Panc1 (cell line): ENCODE measurements around the gene PLEKHG1. TPM values are rescaled to one million over a fixed set of nuclear protein-coding genes. Genes with fewer than 3 reads are reported as not detected.

Experiments
- ATAC-seq: fragments of 200-7000 bp; cut with Tn5 transposase; 2 replicates; pipeline ENCODE4 v1.9.1; 2020; ENCODE audit warnings: mild to moderate bottlenecking, moderate library complexity
- BruUV-seq: library from RNA; stranded (reverse); fragments of 400-500 nt; replicated peaks from 2 replicates; lab custom pipeline; 2021; lab: Mats Ljungman, UMichigan
- CTCF ChIA-PET: fragments of 300-600 bp; sonication (Branson Sonifier 250); formaldehyde crosslinking; loops from one replicate; lab custom pipeline; 2022; ENCODE audit warnings: antibody characterized with exemption; lab: Charles Lee
- POLR2A ChIA-PET: fragments of 300-600 bp; sonication (Branson Sonifier 250); formaldehyde crosslinking; loops from one replicate; lab custom pipeline; 2022; ENCODE audit warnings: antibody characterized with exemption; lab: Charles Lee
- DNase-seq: peaks from one replicate; pipeline ENCODE4 v3.0.0-alpha.2; 2010; ENCODE audit warnings: low read depth, low spot score
- H3K27ac ChIP-seq: 2 replicates; pipeline ENCODE4 v1.5.1; 2011; ENCODE audit warnings: mild to moderate bottlenecking, low read length, inconsistent platforms
- H3K27me3 ChIP-seq: fragments of 200-500 bp; sonication (Bioruptor generic); 2 replicates; pipeline ENCODE4 v1.6.0; 2014; ENCODE audit warnings: low read length, inconsistent platforms; ENCODE audit not compliant: control insufficient read depth, insufficient read depth
- H3K36me3 ChIP-seq: fragments of 200-500 bp; sonication (Bioruptor generic); 2 replicates; pipeline ENCODE4 v1.5.1; 2014; ENCODE audit warnings: inconsistent platforms, mild to moderate bottlenecking, low read length, moderate library complexity; ENCODE audit not compliant: control insufficient read depth, insufficient read depth
- H3K4me1 ChIP-seq: 2 replicates; pipeline ENCODE4 v1.5.1; 2011; ENCODE audit warnings: inconsistent platforms, mild to moderate bottlenecking, low read length, moderate library complexity; ENCODE audit not compliant: control insufficient read depth, insufficient read depth
- H3K4me3 ChIP-seq, 2 experiments: 2 replicates each; pipeline ENCODE4 v1.5.1; 2011 to 2012; ENCODE audit warnings: low read depth in 2 of 2, low read length in 2 of 2, mild to moderate bottlenecking in 2 of 2, inconsistent platforms in 1 of 2, moderate library complexity in 1 of 2
- H3K9me3 ChIP-seq: fragments of 200-500 bp; sonication (Bioruptor generic); 2 replicates; pipeline ENCODE4 v1.5.1; 2014; ENCODE audit warnings: low read depth, mild to moderate bottlenecking, inconsistent platforms, low read length, moderate library complexity; ENCODE audit not compliant: control insufficient read depth, insufficient read depth
- POLR2AphosphoS5 ChIP-seq: IDR thresholded peaks from 2 replicates; pipeline ENCODE4 v1.6.1; 2012; ENCODE audit warnings: mild to moderate bottlenecking, low read depth, low read length, moderate library complexity
- REST ChIP-seq, 2 experiments: IDR thresholded peaks; 2 replicates each; pipeline ENCODE4 v1.6.1; 2011 to 2012; ENCODE audit warnings: low read depth in 2 of 2, control low read depth in 1 of 2, low read length in 1 of 2, mild to moderate bottlenecking in 1 of 2, moderate library complexity in 1 of 2; ENCODE audit not compliant: insufficient read depth in 1 of 2
- SIN3A ChIP-seq: IDR thresholded peaks from 2 replicates; pipeline ENCODE4 v1.6.1; 2012; ENCODE audit warnings: low read depth, mild to moderate bottlenecking, low read length, moderate library complexity, borderline replicate concordance; ENCODE audit not compliant: insufficient read depth
- TCF7L2 ChIP-seq: IDR thresholded peaks from 2 replicates; pipeline ENCODE4 v1.6.1; 2011; ENCODE audit warnings: mild to moderate bottlenecking, low read depth, low read length, inconsistent platforms
- in situ Hi-C: cut with HindIII; loops from 2 replicates; pipeline ENCODE4 v1.10.0; 2016; ENCODE audit warnings: low sequenced_read_pairs, low pct_unique_long_range_greater_than_20kb
- intact Hi-C: fragments of 100-400 bp; cut with micrococcal nuclease; formaldehyde crosslinking; loops from one replicate; pipeline ENCODE4 v1.10.0; 2022; ENCODE audit not compliant: unreplicated experiment
- total RNA-seq: library from RNA; stranded (reverse); gene quantifications from one replicate; pipeline ENCODE4 v1.2.1, GENCODE V29; 2021; ENCODE audit not compliant: unreplicated experiment
- TF ChIP-seq, protein P1 (sequence below): fragments of 450-650 bp; IDR thresholded peaks from 2 replicates; pipeline ENCODE4 v1.5.1; 2017; ENCODE audit warnings: mild to moderate bottlenecking

PLEKHG1 gene
- total RNA-seq, 1 experiment from 2014 or later = 4.0 TPM

GRCh38 chr6:150637266-150637665 lies 37.6 kb downstream of the PLEKHG1 start:
- Histone ChIP-seq H3K36me3 (no peaks in the 10 kb centered on the region), H3K4me3 (no peak overlapping the region), H3K27ac (no peak overlapping the region), H3K4me1 (no peaks in the 10 kb centered on the region), H3K27me3 (peaks cover 8% of the 10 kb centered on the region), H3K9me3 (no peaks in the 10 kb centered on the region)
- no peak for DNase-seq
- intact Hi-C loops (no loop called here), in situ Hi-C loops (no loop called here)
- ATAC-seq = no peak
- TF ChIP-seq REST (IDR thresholded peaks at IDR 0.05; ENCODE audit: insufficient read depth in 1 of 2, low read depth in 2 of 2, low read length in 1 of 2) (no peak), TCF7L2 (no peak), SIN3A (no peak), POLR2AphosphoS5 (no peak)
- TF ChIP-seq, protein P1, sequence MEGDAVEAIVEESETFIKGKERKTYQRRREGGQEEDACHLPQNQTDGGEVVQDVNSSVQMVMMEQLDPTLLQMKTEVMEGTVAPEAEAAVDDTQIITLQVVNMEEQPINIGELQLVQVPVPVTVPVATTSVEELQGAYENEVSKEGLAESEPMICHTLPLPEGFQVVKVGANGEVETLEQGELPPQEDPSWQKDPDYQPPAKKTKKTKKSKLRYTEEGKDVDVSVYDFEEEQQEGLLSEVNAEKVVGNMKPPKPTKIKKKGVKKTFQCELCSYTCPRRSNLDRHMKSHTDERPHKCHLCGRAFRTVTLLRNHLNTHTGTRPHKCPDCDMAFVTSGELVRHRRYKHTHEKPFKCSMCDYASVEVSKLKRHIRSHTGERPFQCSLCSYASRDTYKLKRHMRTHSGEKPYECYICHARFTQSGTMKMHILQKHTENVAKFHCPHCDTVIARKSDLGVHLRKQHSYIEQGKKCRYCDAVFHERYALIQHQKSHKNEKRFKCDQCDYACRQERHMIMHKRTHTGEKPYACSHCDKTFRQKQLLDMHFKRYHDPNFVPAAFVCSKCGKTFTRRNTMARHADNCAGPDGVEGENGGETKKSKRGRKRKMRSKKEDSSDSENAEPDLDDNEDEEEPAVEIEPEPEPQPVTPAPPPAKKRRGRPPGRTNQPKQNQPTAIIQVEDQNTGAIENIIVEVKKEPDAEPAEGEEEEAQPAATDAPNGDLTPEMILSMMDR = no peak
- no TSS peak for BruUV-seq
- ChIA-PET CTCF (no interaction called here), POLR2A (no interaction called here)

DNA sequence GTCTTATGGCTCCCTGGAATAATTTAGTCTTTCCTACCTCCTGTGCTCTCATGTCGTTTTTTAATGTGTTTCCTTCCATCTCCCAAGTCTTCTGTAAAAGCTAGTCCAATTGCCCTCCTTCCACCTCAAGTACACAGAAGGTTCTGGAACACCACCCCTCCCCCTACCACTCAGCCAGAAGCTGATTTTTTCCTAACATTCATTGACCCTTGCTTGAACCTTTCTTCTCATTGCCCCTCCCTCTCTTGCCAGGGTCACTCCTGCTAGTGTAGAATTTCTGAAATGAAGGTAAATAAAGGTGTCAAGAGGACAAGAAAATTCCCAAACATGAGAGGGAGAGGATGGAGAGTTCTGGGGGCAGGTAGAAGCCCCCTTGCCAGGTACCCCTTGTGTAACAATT lies 38.6 kb downstream of the PLEKHG1 start:
- intact Hi-C loops (no loop called here), in situ Hi-C loops (no loop called here)
- CTCF ChIA-PET = no interaction called here
- ATAC-seq (no peak), DNase-seq (no peak)
- Histone ChIP-seq H3K4me1 (no peaks in the 10 kb centered on the region), H3K9me3 (no peaks in the 10 kb centered on the region), H3K27ac (no peak overlapping the region), H3K4me3 (no peak overlapping the region), H3K27me3 (peaks cover 8% of the 10 kb centered on the region), H3K36me3 (no peaks in the 10 kb centered on the region)
- POLR2A ChIA-PET = no interaction called here
- TF ChIP-seq, protein P1 = no peak
- no TSS peak for BruUV-seq

DNA sequence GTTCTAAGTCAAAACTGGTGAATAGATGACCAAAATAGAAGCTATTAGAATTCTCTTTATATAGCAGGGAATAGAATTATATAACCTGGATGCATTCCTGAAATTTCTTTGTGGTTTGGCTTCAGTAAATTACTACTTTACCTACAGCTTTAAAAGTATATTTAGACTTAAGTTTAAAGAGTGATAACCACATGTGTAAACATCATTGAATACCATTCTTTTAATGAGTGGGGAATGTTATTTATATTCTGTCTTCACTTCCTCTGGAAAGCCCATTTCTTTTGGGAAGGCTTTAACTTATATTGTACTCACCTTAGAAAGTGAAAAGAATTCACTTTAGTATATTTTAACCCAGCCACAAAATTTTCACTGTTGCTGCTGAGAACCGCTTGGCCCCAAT lies 39.1 kb downstream of the PLEKHG1 start:
- H3K27me3 ChIP-seq = peaks cover 8% of the 10 kb centered on the region
- H3K36me3 ChIP-seq = no peaks in the 10 kb centered on the region
- ChIA-PET CTCF (no interaction called here), POLR2A (no interaction called here)
- no peaks in the 10 kb centered on the region for H3K9me3 ChIP-seq
- intact Hi-C loops = no loop called here
- no peak overlapping the region for H3K4me3 ChIP-seq
- DNase-seq (no peak), ATAC-seq (no peak)
- TF ChIP-seq TCF7L2 (no peak), SIN3A (no peak), REST (IDR thresholded peaks at IDR 0.05; ENCODE audit: insufficient read depth in 1 of 2, low read depth in 2 of 2, low read length in 1 of 2) (no peak), POLR2AphosphoS5 (no peak)
- TF ChIP-seq, protein P1 = no peak
- no TSS peak for BruUV-seq
- in situ Hi-C loops = no loop called here
- no peaks in the 10 kb centered on the region for H3K4me1 ChIP-seq
- H3K27ac ChIP-seq = no peak overlapping the region
